HEK293T (cell line): ENCODE data around the gene ATP2B2.

Source experiments
- CTCF ChIA-PET: fragments of 350-600 bp; formaldehyde crosslinking; extraction: SDS; loops from one replicate; lab custom pipeline; 2021; ENCODE audit warnings: antibody characterized with exemption, inconsistent platforms; lab: Yijun Ruan, JAX
- POLR2A ChIA-PET: fragments of 350-600 bp; formaldehyde crosslinking; extraction: SDS; loops from one replicate; lab custom pipeline; 2020; ENCODE audit warnings: antibody characterized with exemption, inconsistent platforms; lab: Yijun Ruan, JAX
- DNase-seq: peaks from one replicate; pipeline ENCODE4 v3.0.0; 2012; ENCODE audit warnings: mixed read lengths; ENCODE audit errors: extremely low spot score
- ARNT ChIP-seq: fragments of 450-650 bp; IDR thresholded peaks from 2 replicates; pipeline ENCODE4 v1.6.1; 2017; ENCODE audit warnings: mild to moderate bottlenecking
- BHLHE40 ChIP-seq: fragments of 450-650 bp; IDR thresholded peaks from 2 replicates; pipeline ENCODE4 v1.6.1; 2016; ENCODE audit warnings: mild to moderate bottlenecking, moderate library complexity, borderline replicate concordance
- CTBP1 ChIP-seq: fragments of 450-650 bp; IDR thresholded peaks from 2 replicates; pipeline ENCODE4 v1.6.1; 2016; ENCODE audit warnings: borderline replicate concordance
- ELF4 ChIP-seq: fragments of 450-650 bp; IDR thresholded peaks from 2 replicates; pipeline ENCODE4 v1.6.1; 2017; ENCODE audit warnings: antibody characterized with exemption
- FOXA1 ChIP-seq: fragments of 450-650 bp; IDR thresholded peaks from 2 replicates; pipeline ENCODE4 v1.6.1; 2016; ENCODE audit warnings: mild to moderate bottlenecking
- FOXK2 ChIP-seq: fragments of 450-650 bp; IDR thresholded peaks from 2 replicates; pipeline ENCODE4 v1.6.1; 2016; ENCODE audit warnings: mild to moderate bottlenecking
- FOXM1 ChIP-seq: fragments of 450-650 bp; IDR thresholded peaks from 2 replicates; pipeline ENCODE4 v1.6.1; 2017; ENCODE audit warnings: mild to moderate bottlenecking, borderline replicate concordance
- HDGF ChIP-seq: fragments of 450-650 bp; IDR thresholded peaks from 2 replicates; pipeline ENCODE4 v1.6.1; 2017; ENCODE audit warnings: antibody characterized with exemption, borderline replicate concordance
- L3MBTL2 ChIP-seq: fragments of 450-650 bp; conservative IDR thresholded peaks from 2 replicates; pipeline ENCODE4 v1.6.1; 2016; ENCODE audit warnings: mild to moderate bottlenecking
- LEF1 ChIP-seq: fragments of 450-650 bp; IDR thresholded peaks from 2 replicates; pipeline ENCODE4 v1.6.1; 2017; ENCODE audit warnings: mild to moderate bottlenecking, borderline replicate concordance
- NFRKB ChIP-seq: fragments of 450-650 bp; IDR thresholded peaks from 2 replicates; pipeline ENCODE4 v1.6.1; 2016; ENCODE audit warnings: mild to moderate bottlenecking, moderate library complexity
- SP1 ChIP-seq: fragments of 450-650 bp; IDR thresholded peaks from 2 replicates; pipeline ENCODE4 v1.6.1; 2017
- SUZ12 ChIP-seq: fragments of 450-650 bp; IDR thresholded peaks from 2 replicates; pipeline ENCODE4 v1.6.1; 2016; ENCODE audit warnings: mild to moderate bottlenecking
- TARDBP ChIP-seq: fragments of 450-650 bp; IDR thresholded peaks from 2 replicates; pipeline ENCODE4 v1.6.1; 2016
- ZNF384 ChIP-seq: fragments of 450-650 bp; IDR thresholded peaks from 2 replicates; pipeline ENCODE4 v1.6.1; 2016
- TF ChIP-seq, protein P1 (sequence below): fragments of 450-650 bp; IDR thresholded peaks from 2 replicates; pipeline ENCODE4 v1.6.1; 2016

The ATP2B2 gene

DNA sequence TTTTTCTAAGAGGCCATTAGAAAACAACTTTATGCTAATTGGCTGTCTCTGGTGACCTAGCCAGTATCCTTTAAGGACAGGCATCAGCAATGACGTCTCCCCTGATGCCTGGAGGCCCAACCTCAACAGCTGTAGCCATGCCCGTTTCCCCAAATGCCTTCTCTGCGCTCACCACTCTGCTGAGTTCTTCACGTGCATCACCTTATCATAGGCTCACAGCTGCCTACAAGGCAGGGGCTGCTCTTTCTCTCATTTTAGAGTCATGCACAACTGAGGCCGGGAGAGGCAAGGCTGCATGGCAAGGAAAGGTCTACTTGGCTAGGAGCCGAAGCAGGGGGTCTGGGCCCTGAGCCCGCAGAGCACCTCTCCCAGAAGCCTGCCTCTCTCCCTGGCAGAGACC is 140.6 kb downstream of the ATP2B2 start:
- no peak for TF ChIP-seq FOXA1
- TF ChIP-seq TARDBP: no peak
- TF ChIP-seq, protein P1, sequence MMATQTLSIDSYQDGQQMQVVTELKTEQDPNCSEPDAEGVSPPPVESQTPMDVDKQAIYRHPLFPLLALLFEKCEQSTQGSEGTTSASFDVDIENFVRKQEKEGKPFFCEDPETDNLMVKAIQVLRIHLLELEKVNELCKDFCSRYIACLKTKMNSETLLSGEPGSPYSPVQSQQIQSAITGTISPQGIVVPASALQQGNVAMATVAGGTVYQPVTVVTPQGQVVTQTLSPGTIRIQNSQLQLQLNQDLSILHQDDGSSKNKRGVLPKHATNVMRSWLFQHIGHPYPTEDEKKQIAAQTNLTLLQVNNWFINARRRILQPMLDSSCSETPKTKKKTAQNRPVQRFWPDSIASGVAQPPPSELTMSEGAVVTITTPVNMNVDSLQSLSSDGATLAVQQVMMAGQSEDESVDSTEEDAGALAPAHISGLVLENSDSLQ: no peak
- TF ChIP-seq CTBP1: no peak
- TF ChIP-seq HDGF: no peak
- TF ChIP-seq ELF4: no peak
- TF ChIP-seq ZNF384: no peak
- no peak for TF ChIP-seq FOXK2
- TF ChIP-seq ARNT: no peak
- no peak for TF ChIP-seq LEF1
- no peak for DNase-seq
- ChIA-PET POLR2A (no interaction called here), CTCF (interaction anchor here (0.6 kb wide), 1 partner anchor 10 kb away, joined by 3 read pairs; no protein-coding TSS in a partner anchor)

DNA sequence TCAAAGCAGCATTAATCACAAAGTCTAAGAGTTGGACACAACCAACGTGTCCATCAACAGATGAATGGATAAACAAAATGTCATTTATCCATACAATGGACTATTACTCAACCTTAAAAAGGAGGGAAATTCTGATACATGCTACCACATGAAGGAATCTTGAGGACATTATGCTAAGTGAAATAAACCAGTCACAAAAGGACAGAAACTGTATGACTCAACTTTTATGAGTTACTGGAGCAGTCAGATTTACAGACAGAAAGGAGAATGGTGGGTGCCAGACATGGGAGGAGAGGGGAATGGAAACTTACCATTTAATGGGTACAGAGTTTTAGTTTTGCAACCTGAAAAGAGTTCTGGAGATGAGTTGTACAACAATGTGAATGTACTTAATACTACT is 141.5 kb downstream of the ATP2B2 start:
- no peak for DNase-seq
- ChIA-PET CTCF (no interaction called here), POLR2A (no interaction called here)
- no peak for TF ChIP-seq BHLHE40
- no peak for TF ChIP-seq NFRKB
- no peak for TF ChIP-seq FOXA1
- TF ChIP-seq LEF1: no peak
- no peak for TF ChIP-seq FOXK2
- no peak for TF ChIP-seq ELF4
- TF ChIP-seq HDGF: no peak
- no peak for TF ChIP-seq FOXM1
- TF ChIP-seq TARDBP: no peak
- TF ChIP-seq L3MBTL2: no peak
- TF ChIP-seq ARNT: no peak
- TF ChIP-seq SUZ12: no peak
- no peak for TF ChIP-seq SP1
- TF ChIP-seq CTBP1: no peak
- TF ChIP-seq, protein P1: no peak
- no peak for TF ChIP-seq ZNF384

DNA sequence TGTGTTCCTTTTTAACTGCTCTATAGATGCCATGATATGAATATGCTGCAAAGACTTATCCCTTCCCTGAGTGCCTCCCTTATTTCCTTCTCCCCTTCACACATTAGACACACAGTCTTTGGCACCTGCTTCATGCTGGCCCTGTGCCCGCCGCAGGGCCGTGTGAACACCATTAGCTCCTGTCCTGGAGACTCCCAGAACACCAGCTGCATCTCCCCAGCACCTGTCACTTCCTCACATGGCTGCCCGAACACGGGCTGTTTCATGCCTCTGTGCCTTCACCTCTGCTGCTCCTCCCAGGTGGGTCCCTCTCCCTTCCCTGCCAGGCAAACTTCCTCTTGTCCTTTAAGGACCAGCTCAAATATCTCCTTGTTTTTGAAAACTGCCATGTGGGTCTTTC is 144.0 kb downstream of the ATP2B2 start:
- ChIA-PET POLR2A (no interaction called here), CTCF (no interaction called here)
- TF ChIP-seq BHLHE40 (no peak), ELF4 (no peak), NFRKB (no peak), L3MBTL2 (no peak), FOXA1 (no peak), TARDBP (no peak), FOXM1 (no peak), SUZ12 (no peak), HDGF (no peak), LEF1 (no peak), ARNT (no peak), FOXK2 (no peak), CTBP1 (no peak), SP1 (no peak), ZNF384 (no peak)
- TF ChIP-seq, protein P1: no peak
- no peak for DNase-seq

DNA sequence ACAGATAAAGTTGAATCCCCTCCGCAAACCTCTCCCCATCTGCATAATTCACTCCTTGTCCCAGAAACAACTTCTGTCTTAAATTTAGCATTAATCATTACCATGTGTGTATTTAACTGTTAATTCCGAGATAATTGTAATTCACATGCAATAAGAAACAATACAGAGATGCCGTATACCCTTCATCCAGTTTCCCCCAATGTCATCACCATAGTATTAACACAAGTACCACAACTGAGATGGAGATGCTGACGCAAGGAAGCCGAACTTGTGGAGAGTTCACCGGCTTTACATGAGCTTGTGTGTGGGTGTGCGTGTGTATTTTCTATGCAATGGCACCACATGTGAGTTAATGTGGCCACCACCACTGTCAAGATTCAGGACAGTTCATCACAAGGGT is 144.9 kb downstream of the ATP2B2 start:
- DNase-seq: no peak
- CTCF ChIA-PET: no interaction called here
- TF ChIP-seq, protein P1: no peak
- TF ChIP-seq NFRKB: no peak
- no peak for TF ChIP-seq SP1
- no peak for TF ChIP-seq L3MBTL2
- TF ChIP-seq FOXK2: no peak
- no peak for TF ChIP-seq LEF1
- TF ChIP-seq TARDBP: no peak
- TF ChIP-seq ZNF384: no peak
- TF ChIP-seq CTBP1: no peak
- TF ChIP-seq ARNT: no peak
- no peak for TF ChIP-seq FOXA1
- no peak for TF ChIP-seq BHLHE40
- no peak for TF ChIP-seq HDGF
- no peak for TF ChIP-seq ELF4
- no peak for TF ChIP-seq FOXM1
- no peak for TF ChIP-seq SUZ12
- POLR2A ChIA-PET: no interaction called here

DNA sequence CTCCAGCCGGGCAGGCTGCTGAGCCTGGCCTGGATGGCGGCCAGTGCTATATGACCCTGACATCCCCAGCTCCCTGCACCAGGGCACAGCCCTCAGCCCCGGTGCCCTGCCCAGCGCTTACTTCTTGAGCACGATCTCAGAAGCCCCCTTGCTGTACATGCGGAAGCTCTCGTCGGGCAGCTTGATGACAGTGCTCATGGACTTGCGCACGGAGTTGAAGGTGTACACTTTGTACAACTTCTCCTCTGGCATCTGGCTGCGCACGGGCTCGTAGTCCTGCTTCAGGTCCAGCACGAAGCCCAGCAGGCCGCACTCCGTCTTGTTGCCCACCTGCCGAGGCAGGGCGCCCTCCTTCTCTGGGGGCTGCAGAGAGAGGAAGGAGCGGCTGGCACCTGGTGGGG is 145.6 kb downstream of the ATP2B2 start:
- TF ChIP-seq SP1: no peak
- TF ChIP-seq L3MBTL2: no peak
- no peak for TF ChIP-seq ARNT
- no peak for TF ChIP-seq SUZ12
- TF ChIP-seq HDGF: no peak
- TF ChIP-seq NFRKB: no peak
- TF ChIP-seq FOXK2: no peak
- no peak for TF ChIP-seq FOXA1
- no peak for TF ChIP-seq BHLHE40
- no peak for TF ChIP-seq TARDBP
- no peak for TF ChIP-seq CTBP1
- no peak for TF ChIP-seq ELF4
- TF ChIP-seq ZNF384: no peak
- no peak for TF ChIP-seq FOXM1
- TF ChIP-seq LEF1: no peak
- TF ChIP-seq, protein P1: no peak
- no peak for DNase-seq
- POLR2A ChIA-PET: no interaction called here
- CTCF ChIA-PET: no interaction called here
